ENCODE results near the gene OAS3.
"Not testable (repeated sequence)": the region's sequence is repeated elsewhere in the genome, so short reads cannot be mapped to it uniquely, and the experiment has no call there.

Gene OAS3

DNA sequence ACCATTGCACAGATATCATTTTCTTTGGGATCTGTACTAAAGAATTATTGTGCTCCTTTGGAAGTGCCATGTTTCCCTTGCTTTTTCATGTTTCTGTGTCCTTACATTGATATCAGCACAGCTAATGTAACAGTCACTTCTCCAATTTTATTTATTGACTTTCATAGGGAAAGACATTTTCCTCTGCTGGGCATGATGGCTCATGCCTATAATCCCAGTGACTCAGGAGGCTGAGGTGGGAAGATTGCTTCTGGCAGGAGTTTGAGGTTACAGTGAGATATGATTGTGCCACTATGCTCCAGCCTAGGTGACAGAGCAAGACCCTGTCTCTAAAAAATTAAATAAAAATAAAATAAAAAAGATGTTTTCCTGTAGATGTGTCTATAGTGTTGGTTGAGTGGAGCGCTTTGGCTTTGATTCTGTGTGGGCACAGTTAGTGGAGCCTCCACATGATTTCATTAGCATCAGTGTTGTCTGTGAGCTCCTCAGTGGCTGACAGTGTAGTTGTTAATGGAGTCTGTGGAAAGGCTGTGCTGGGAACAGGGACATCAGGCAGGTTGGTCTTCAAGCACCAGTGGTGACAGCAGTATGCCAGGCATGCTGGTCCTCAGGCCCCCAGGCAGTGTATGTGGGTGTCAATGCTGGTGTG lies 47.5 kb downstream of the OAS3 start:
- no peak for DNase-seq (ENCODE audit: low read depth)

DNA sequence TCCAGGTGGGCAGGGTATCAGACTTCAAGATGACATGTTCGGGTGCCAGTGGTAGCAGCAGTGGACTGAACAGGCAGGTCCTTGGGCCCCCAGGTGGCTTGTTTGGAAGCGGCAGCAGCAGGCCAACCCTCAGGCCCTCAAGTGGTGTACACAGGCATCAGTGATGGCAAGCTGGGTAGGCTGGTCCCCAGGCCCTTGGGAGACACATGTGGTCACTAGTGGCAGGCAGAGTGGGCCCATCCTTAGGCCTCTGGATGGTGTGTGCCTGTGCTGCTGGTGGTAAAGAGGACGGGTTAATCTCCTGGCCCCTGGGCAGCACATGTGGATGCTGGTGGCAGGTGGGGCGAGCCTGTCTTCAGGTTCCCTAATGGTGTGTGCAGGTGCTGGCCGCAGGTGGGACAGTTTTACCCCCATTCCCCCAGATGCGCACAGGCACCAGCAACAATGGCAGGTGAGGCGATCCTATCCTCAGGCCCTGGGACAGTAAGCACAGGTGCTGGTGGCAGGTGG lies 48.1 kb downstream of the OAS3 start:
- no peak for DNase-seq (ENCODE audit: low read depth)

DNA sequence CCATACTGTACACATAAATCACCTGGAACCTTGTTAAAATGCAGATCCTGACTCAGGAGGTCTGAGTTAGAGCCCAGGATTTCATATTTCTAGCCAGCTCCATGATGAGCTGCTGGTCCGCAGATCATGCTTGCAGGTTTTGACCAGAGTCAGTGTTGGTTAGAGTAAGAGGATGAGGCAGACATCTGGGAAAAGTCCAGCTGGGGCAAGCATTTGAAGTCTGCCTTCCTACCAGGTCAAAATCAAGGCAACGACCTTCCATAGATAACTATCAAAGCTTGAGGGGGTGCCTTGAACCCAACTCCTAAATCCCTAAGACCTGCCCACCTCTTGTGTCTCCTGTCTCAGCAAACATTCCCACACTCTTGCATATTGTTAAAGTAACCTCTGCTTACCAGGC lies 49.3 kb downstream of the OAS3 start:
- no peak for DNase-seq (ENCODE audit: low read depth)

DNA sequence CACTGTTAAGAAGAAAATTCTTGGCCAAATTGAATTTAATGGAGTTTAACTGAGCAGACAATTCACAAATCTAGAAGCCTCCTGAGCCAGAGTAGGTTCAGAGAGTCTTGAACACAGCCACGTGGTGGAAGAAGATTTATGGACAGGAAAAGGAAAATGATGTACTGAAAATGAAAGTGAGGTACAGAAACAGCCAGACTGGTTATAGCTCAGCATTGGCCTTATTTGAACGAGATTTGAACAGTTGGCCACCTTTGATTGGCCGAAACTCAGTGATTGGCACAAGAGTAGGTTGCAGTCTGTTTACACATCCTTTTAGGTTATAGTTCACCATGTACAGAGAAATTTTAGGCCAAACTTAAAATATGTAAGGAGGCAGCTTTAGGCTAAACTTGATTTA lies 50.0 kb downstream of the OAS3 start:
- no peak for DNase-seq (ENCODE audit: low read depth)

DNA sequence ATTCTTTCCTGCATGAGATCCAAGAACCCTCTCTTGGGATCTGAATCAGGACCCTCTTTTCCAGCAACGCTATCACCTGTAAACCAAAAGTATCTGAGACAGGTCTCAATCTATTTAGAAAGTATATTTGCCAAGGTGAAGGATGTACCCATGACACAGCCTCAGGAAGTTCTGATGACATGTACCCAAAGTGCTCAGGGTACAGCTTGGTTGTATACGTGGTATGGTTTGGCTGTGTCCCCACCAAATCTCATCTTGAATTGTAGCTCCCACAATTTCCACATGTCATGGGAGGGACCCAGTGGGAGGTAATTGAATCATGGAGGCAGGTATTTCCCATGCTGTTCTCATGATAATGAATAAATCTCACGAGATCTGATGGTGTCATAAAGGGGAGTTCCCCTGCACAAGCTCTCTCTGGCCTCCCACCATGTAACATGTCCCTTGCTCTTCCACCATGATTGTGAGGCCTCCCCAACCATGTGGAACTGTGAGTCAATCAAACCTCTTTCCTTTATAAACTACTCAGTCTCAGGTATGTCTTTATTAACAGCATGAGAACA lies 50.6 kb downstream of the OAS3 start:
- not testable (repeated sequence) for DNase-seq (ENCODE audit: low read depth)

DNA sequence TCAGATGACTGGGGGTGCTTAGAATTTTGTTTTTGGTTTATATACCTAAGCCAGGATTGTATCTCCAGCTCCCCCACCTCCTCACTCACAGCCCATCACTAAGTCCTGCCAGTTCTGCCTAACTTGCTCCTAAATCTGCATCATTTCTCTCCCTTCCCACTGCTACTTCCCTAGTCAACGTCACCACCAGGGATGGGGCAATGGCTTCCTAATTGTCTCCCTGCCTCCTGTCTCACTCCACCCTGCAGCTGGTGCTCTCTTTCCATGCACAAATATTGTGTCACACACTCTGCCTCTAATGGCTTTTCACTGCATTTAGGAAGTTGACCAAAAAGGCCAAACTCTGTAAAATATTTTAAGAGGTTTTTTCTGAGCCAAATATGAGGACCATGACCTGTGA lies 51.5 kb downstream of the OAS3 start:
- no peak for DNase-seq (ENCODE audit: low read depth)

DNA sequence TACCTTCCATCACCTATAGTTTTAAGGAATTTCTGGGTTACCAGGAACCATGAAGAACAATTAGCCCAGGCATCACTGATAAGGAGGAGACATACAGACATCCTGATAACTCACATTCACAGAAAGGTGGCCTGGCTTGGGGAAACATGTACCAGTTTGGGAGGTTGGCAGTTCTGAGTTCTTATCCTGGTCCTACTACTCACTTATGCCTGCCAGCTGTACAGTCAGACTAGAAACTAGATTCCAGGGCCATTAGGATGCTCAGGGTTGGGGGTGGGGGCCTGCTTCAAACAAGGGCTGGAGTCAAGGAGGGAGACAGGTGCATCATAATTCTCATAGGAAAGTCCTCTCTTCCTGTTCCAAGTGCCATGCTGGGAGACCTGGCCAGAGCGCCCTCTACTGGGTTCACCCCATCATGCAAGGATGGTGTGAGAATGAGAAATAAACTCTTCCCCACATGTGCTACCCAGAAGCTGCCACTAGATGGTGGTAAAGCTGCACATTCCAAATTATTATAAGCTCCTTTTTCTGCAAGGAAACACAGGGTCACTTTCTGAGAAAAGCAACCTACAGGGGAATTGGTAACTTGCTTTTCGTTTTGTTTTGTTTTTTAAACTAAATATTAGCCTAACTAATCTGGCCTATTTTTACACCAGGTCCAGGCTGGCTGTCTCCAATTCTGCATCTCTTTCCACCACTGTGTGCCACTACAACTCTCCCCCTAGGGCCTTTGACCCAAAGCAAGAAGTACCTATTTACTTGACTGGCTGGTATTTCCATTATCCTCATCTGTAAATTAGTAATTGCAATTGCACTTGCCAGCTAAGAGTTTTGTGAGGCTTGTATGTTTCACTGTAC lies 54.5 kb downstream of the OAS3 start:
- no peak for DNase-seq (ENCODE audit: low read depth)

DNA sequence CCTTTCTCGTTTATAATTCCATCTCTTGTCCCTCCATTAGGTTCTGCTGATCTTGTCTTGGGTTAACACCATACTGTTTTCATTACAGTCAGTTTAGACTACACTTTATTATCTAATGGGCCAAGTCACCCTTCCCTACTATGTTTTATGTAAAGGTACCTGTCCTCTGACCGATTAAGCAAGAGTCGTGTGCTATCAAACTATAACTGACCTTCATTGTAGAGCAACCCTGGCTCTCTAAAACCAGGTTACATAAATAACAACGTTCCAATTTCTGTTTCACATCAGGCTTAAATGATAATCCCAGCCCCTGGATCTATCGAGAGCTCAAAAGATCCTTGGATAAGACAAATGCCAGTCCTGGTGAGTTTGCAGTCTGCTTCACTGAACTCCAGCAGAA lies 56.7 kb downstream of the OAS3 start:
- no peak for DNase-seq (ENCODE audit: low read depth)

DNA sequence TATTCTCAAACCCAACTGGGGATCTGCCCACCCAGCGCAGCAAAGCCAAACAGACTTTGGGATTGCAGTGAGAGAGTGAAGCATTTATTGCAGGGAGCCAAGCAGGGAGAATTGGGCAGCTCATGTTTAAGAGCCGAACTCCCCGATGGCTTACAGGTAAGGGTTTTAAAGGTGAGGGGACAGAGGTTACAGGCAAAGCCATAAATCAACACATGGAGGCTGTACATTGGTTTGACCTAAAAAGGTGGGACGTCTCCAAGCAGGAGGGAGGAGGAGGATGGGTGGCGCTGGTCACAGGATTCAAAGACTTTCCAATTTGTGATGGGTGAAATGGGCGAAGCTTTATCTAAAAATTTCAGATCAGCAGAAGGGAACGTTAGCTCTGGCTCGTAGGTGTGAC lies 58.2 kb downstream of the OAS3 start:
- DNase-seq (ENCODE audit: low read depth): no peak

DNA sequence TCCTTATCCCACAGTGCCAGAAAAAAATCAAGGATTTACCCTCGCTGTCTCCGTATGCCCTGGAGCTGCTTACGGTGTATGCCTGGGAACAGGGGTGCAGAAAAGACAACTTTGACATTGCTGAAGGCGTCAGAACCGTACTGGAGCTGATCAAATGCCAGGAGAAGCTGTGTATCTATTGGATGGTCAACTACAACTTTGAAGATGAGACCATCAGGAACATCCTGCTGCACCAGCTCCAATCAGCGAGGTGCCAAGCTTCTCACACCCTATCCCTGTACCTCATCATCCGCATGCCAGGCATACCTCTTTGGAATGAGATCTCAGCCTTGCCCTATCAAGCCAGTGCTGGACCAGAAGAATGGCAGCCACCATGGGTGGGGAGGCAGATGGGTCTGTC lies 59.2 kb downstream of the OAS3 start:
- DNase-seq (ENCODE audit: low read depth): no peak

DNA sequence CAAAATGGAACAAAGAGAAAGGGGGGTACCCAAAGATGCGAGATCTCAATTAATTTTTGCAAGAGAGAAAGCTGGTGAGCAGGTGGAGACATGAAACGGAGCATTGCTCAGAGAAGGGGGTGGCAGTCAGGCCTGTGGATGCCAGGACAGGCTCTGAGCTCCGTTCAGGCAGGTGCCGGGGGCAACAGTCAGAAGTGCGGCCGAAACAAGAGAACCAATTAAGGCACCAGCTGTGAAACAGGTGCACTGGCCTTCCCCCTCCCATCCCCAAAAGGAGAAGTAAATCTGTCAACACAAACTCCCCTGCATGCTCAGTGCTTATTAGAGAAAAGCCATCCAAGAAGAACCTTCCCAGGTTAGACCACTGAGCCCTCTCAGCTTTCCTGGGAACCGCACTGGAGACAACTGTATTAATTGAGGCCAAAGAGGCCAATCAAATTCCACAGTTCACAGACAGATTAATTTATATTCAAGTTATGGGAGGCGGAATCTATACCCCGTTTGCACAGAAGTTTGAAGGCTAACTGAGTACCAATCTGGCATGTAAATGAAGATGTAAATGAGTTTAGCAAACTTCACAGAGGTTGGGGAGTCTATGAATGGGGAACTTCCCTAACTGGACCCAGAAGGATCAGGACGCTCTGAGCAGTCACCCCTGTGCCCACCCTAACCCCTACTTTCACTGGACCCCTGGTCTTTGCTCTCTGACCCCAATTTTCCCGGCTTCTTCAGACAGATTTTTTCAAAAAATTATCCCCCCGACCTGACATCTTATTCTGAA lies 60.9 kb downstream of the OAS3 start:
- no peak for DNase-seq (ENCODE audit: low read depth)

DNA sequence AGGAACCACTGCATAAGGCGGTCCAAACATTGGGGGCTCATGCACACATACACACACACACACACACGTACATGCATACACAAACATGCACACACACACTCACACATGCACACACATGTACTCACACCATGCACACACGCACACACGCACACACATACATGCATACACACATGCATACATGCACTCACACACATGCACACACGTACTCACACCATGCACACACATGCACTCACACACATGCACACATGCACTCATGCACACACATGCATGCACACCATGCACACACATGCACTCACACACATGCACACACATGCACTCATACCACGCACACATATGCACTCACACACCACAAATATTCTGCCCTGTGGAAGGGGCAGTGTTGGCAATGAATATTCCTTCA lies 62.2 kb downstream of the OAS3 start:
- DNase-seq (ENCODE audit: low read depth): no peak

DNA sequence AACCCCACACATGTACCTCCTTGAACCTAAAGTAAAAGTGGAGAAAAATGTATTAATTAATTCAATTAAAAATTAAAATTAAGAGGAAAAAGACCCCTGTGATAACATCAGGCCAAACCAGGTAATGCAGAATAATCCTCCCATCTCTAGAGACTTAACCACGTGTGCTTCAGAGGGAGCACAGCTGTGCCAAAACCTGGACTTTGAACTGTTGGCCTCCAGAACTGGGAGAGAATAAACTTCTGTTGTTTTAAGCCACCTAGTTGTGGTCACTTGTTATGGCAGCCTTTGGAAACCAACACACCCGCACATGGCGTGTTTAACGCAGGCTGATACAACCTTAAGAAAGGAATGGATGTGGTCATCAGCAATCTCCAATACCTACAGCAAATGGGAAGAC lies 63.9 kb downstream of the OAS3 start:
- DNase-seq (ENCODE audit: low read depth): no peak

DNA sequence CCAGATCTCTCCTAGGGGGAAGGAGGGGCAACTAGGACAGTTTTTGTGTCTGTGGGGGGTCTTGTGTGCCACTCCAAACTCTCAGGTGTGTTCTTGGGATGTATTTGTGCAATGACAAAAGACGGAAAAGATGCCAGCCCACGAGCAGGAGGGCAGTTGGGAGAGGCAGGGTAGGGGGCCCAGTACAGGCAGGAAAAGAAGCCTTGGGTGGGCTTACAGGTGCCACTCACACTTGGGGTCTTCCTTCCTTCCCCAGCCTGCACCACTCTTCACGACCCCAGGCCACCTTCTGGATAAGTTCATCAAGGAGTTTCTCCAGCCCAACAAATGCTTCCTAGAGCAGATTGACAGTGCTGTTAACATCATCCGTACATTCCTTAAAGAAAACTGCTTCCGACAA lies 64.4 kb downstream of the OAS3 start:
- no peak for DNase-seq (ENCODE audit: low read depth)

DNA sequence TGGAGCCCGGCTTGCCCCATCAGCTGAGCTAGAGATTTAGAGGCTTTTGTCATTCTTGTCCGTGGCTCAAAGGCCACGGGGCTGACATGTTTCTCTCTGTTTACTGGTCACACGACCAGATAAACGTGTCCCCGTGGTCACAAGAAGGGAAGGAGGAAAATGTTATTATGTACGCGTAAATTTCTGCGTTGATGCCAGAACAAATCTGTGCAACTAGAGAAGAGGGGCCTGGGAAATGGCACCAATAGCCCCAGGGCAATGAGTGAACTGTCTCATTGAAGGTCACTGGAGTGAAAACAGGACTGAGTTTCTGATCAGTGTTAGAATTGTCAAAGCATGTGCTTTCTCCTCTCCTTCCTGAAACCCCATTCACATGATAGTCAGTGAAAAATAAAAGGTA lies 65.4 kb downstream of the OAS3 start:
- no peak for DNase-seq (ENCODE audit: low read depth)

DNA sequence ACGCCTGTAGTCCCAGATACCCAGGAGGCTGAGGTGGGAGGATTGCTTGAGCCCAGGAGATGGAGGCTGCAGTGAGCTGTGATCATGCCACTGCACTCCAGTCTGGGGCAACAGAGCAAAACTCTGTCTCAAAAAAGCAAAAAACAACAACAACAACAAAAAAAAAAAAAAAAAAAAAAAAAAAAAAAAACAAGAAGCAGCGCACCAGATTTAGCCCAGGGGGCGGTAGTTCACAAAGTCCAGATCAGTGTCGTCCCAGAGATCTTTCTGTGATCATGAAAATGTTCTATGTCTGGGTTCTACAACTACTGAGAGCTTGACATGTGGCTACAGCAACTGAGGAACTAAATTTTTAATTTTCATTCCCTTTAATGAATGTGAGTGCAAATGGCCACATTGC lies 67.5 kb downstream of the OAS3 start:
- no peak for DNase-seq (ENCODE audit: low read depth)

DNA sequence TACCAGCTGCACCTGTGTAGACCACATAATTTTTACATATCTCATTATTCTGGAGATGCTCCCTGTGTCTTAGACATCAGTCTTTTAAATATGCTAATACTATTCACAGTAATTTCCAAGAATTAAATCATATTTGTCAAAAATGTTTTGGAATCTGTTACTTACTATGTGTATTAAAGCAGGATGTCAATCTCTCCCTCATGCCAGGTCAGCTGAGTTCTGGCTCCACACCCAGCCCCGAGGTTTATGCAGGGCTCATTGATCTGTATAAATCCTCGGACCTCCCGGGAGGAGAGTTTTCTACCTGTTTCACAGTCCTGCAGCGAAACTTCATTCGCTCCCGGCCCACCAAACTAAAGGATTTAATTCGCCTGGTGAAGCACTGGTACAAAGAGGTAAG lies 67.9 kb downstream of the OAS3 start:
- DNase-seq (ENCODE audit: low read depth): no peak

DNA sequence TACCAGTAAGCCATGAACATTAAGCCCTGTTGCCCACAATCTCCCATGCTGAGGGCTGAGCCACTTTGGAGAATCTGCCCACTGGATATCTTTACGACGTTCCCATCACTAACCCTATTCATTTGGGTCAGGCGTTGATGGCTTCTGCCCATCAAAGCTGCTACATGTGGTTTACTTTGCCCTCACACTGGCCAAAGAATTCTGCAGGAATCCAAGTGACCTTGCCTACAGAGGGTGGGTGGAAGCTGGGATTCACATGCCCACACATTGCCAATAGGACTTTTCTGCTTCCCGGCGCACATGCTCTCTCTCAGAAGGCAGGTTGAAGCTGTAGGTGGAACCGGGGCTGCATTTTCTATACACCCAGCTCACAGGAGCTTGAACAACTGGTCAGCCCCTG lies 68.4 kb downstream of the OAS3 start:
- DNase-seq (ENCODE audit: low read depth): no peak

DNA sequence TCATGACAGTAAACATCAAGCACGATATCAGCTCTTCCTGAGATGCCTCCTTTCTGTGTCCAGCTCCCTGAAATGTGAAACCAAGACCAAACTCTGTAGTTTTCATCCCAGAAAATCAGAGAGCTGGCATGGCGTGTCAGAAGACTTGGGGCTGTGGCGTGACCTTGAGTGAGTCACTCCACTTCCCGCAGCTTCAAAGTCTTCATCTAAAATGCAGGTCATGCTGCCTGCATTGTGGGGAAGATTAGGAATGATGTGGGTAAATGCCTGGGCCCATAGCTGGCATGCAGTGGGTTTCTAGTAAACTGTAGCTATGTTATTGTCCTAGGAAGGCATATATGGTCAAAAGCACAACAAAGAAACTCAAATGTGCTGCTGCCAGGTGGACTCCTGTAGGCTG lies 68.9 kb downstream of the OAS3 start:
- DNase-seq (ENCODE audit: low read depth): no peak

DNA sequence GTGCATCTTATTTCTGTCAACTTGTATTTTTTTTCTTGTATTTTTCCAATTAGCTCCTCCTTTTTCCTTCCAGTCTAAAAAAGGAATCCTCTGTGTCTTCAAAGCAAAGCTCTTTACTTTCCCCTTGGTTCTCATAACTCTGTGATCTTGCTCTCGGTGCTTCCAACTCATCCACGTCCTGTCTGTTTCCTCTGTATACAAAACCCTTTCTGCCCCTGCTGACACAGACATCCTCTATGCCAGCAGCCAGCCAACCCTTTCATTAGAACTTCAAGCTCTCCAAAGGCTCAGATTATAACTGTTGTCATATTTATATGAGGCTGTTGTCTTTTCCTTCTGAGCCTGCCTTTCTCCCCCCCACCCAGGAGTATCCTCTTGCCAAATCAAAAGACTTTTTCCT lies 72.4 kb downstream of the OAS3 start:
- no peak for DNase-seq (ENCODE audit: low read depth)

DNA sequence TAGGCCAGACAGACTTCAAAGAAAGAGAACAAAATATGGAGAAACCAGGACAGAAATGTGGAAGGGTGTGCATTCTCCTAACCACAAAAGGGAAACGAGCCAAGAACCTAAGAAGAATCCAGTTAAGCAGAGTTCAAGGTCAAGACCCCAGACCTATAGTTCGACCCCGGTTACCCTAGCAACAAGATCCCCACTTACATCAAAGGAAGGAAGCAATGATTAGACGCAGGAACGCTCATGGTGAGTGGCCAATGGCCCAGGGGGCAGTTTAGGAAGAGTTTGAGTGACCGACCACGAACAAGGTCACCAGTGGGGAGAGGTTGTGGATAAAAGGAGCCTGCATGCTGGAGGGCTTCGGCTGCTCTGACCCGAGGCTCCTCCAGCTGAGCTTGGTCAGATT lies 76.3 kb downstream of the OAS3 start:
- DNase-seq (ENCODE audit: low read depth): no peak

DNA sequence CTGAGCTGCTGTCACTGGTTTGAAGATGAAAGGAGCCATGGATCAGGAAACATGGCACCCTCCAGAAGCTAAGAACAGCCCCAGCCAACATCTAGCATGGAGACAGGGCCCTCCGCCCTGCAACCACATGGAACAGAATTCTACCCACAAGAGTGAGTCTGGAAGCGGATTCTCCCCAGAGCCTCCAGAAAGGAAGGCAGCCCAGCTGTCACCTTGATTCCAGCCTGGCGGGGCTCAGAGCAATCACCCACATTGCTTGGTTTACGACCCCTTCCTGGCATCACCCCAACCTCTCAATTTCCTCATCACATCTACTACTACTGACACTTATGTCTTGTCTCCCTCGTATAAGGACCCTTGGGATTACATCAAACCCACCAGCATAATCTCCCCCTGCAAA lies 78.5 kb downstream of the OAS3 start:
- DNase-seq (ENCODE audit: low read depth): no peak

DNA sequence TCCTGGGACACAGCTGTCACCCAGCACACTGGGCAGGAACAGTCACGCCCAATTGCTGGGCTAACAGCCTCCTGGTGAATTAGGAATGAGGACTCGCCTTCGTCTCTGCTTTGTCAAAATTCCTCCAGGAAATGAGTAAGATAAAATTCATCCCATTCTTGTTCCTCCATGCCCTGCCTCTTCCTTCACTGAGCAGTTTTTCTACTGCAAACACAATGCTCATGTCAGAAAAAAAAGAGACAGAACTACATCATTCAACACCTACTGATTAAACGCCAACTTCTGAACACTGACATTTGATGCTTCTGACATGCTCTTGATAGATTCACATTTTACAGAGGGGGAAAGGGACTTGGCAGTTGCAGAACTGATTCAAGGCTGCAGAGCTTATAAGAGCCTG lies 80.8 kb downstream of the OAS3 start:
- DNase-seq (ENCODE audit: low read depth): no peak
